ENCODE data around the gene PKP3. TPM values are rescaled to one million over a fixed set of nuclear protein-coding genes. Genes with fewer than 3 reads are reported as not detected.
A peak's percentile ranks its signal among the peaks of the same experiment; 100 is the strongest.

The PKP3 gene
- total and polyA plus RNA-seq, 9 of the 15 experiments (the other 6 are each of a cell fraction or from before 2014, with no cell fraction given) = 0.11 to 110 (median 30.7) TPM

DNA sequence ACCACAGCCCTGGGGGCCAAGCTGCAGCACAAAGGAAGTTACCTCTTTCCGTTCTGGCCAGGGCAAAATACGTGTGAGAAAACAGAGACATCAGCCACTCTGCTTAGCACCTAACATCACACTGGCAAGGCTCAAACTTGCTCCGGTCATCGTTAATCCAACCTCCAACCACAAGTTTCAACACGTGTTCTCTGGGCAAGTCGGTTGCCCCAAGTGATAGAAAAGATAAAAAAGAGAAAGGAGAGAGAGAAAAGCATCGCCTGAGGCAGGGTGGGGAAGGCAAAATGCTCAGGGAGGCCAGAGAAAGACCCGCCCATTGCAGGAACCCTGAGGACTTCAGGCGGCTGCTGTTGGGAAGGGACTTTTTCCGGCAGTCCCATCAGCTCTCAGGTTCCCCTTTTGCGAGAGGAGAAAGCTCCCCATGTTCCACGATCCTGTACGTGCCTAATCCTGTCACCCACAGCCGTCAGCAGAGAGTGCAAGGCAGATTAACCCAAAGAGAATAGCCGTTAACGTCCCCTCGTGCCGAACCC lies 43.2 kb upstream of the PKP3 start (continued):
- TF ChIP-seq, protein P1, sequence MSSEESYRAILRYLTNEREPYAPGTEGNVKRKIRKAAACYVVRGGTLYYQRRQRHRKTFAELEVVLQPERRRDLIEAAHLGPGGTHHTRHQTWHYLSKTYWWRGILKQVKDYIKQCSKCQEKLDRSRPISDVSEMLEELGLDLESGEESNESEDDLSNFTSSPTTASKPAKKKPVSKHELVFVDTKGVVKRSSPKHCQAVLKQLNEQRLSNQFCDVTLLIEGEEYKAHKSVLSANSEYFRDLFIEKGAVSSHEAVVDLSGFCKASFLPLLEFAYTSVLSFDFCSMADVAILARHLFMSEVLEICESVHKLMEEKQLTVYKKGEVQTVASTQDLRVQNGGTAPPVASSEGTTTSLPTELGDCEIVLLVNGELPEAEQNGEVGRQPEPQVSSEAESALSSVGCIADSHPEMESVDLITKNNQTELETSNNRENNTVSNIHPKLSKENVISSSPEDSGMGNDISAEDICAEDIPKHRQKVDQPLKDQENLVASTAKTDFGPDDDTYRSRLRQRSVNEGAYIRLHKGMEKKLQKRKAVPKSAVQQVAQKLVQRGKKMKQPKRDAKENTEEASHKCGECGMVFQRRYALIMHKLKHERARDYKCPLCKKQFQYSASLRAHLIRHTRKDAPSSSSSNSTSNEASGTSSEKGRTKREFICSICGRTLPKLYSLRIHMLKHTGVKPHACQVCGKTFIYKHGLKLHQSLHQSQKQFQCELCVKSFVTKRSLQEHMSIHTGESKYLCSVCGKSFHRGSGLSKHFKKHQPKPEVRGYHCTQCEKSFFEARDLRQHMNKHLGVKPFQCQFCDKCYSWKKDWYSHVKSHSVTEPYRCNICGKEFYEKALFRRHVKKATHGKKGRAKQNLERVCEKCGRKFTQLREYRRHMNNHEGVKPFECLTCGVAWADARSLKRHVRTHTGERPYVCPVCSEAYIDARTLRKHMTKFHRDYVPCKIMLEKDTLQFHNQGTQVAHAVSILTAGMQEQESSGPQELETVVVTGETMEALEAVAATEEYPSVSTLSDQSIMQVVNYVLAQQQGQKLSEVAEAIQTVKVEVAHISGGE (CRISPR knock-in tag; IDR thresholded peaks at IDR 0.05) = peak in 1 of 3 experiments; percentile 90; a peak in 2 of 6 replicates
- TF ChIP-seq GATA2 (CRISPR knock-in tag; IDR thresholded peaks at IDR 0.05) = peak; percentile 71
- TF ChIP-seq, protein P2, sequence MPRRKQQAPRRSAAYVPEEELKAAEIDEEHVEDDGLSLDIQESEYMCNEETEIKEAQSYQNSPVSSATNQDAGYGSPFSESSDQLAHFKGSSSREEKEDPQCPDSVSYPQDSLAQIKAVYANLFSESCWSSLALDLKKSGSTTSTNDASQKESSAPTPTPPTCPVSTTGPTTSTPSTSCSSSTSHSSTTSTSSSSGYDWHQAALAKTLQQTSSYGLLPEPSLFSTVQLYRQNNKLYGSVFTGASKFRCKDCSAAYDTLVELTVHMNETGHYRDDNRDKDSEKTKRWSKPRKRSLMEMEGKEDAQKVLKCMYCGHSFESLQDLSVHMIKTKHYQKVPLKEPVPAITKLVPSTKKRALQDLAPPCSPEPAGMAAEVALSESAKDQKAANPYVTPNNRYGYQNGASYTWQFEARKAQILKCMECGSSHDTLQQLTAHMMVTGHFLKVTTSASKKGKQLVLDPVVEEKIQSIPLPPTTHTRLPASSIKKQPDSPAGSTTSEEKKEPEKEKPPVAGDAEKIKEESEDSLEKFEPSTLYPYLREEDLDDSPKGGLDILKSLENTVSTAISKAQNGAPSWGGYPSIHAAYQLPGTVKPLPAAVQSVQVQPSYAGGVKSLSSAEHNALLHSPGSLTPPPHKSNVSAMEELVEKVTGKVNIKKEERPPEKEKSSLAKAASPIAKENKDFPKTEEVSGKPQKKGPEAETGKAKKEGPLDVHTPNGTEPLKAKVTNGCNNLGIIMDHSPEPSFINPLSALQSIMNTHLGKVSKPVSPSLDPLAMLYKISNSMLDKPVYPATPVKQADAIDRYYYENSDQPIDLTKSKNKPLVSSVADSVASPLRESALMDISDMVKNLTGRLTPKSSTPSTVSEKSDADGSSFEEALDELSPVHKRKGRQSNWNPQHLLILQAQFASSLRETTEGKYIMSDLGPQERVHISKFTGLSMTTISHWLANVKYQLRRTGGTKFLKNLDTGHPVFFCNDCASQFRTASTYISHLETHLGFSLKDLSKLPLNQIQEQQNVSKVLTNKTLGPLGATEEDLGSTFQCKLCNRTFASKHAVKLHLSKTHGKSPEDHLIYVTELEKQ (CRISPR knock-in tag; IDR thresholded peaks at IDR 0.05) = no peak
- no peak for TF ChIP-seq SP2 (IDR thresholded peaks at IDR 0.05; ENCODE audit: extremely low read depth, low read depth, low read length, poor library complexity, severe bottlenecking)
- no peak for TF ChIP-seq JUNB (CRISPR knock-in tag; conservative IDR thresholded peaks at IDR 0.05)
- TF ChIP-seq RAD51 (IDR thresholded peaks at IDR 0.05; ENCODE audit: borderline replicate concordance, low read depth) = peak; percentile 48
- TF ChIP-seq FOXJ2 (tag; IDR thresholded peaks at IDR 0.05) = no peak
- TF ChIP-seq RBBP5 (IDR thresholded peaks at IDR 0.05; ENCODE audit: borderline replicate concordance, insufficient read depth, low read length, poor library complexity, severe bottlenecking) = peak; percentile 59
- TF ChIP-seq MAFG (tag; conservative IDR thresholded peaks at IDR 0.05) = no peak
- TF ChIP-seq, protein P3, sequence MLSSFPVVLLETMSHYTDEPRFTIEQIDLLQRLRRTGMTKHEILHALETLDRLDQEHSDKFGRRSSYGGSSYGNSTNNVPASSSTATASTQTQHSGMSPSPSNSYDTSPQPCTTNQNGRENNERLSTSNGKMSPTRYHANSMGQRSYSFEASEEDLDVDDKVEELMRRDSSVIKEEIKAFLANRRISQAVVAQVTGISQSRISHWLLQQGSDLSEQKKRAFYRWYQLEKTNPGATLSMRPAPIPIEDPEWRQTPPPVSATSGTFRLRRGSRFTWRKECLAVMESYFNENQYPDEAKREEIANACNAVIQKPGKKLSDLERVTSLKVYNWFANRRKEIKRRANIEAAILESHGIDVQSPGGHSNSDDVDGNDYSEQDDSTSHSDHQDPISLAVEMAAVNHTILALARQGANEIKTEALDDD (IDR thresholded peaks at IDR 0.05) = peak; percentile 98
- no peak for TF ChIP-seq ZFP1 (CRISPR knock-in tag; IDR thresholded peaks at IDR 0.05)
- no peak for TF ChIP-seq HNRNPLL (IDR thresholded peaks at IDR 0.05; ENCODE audit: low read depth, low read length, poor library complexity, severe bottlenecking)
- no peak for TF ChIP-seq PCBP1 (IDR thresholded peaks at IDR 0.05; ENCODE audit: low read depth, low read length, poor library complexity, severe bottlenecking)
- peak; percentile 49; the same call in 1 of the 2 replicates for TF ChIP-seq EP300 (IDR thresholded peaks at IDR 0.05; ENCODE audit: low read length)
- TF ChIP-seq SRSF9 (IDR thresholded peaks at IDR 0.05; ENCODE audit: borderline replicate concordance, low read depth, low read length) = no peak
- no peak for TF ChIP-seq TFAM (CRISPR knock-in tag; conservative IDR thresholded peaks at IDR 0.05)
- no peak for TF ChIP-seq ZNF57 (CRISPR knock-in tag; IDR thresholded peaks at IDR 0.05)

All from K562 (cell line).